GM12878 (cell line): ENCODE measurements around the gene TEX2. TPM values are rescaled to one million over a fixed set of nuclear protein-coding genes. Genes with fewer than 3 reads are reported as not detected.

Experiments
- ESRRA ChIP-seq: IDR thresholded peaks from 2 replicates; pipeline ENCODE4 v1.6.1; 2012; ENCODE audit warnings: mild to moderate bottlenecking, low read length, improper control_type of control experiment
- MAX ChIP-seq: IDR thresholded peaks from 2 replicates; pipeline ENCODE4 v1.6.1; 2012; ENCODE audit warnings: low read depth, low read length, improper control_type of control experiment
- NRF1 ChIP-seq: conservative IDR thresholded peaks from 2 replicates; pipeline ENCODE4 v1.6.1; 2011; ENCODE audit warnings: mild to moderate bottlenecking, low read depth, low read length, improper control_type of control experiment
- RELB ChIP-seq: fragments of 450-650 bp; IDR thresholded peaks from 2 replicates; pipeline ENCODE4 v1.6.1; 2017; ENCODE audit warnings: low read depth, mild to moderate bottlenecking, moderate library complexity
- SRF ChIP-seq, 2 experiments: IDR thresholded peaks; 2 replicates each; pipeline ENCODE4 v1.6.1; 2011; ENCODE audit warnings: low read depth in 2 of 2, low read length in 2 of 2, mild to moderate bottlenecking in 1 of 2, moderate library complexity in 1 of 2
- TCF12 ChIP-seq: IDR thresholded peaks from 2 replicates; pipeline ENCODE4 v1.6.1; 2011; ENCODE audit warnings: low read depth, mild to moderate bottlenecking, low read length
- WRNIP1 ChIP-seq: IDR thresholded peaks from 2 replicates; pipeline ENCODE4 v1.6.1; 2011; ENCODE audit warnings: low read depth, low read length, improper control_type of control experiment, borderline replicate concordance
- ZNF687 ChIP-seq: fragments of 450-650 bp; IDR thresholded peaks from 2 replicates; pipeline ENCODE4 v1.6.1; 2017; ENCODE audit warnings: mild to moderate bottlenecking, moderate library complexity
- polyA plus RNA-seq, 11 experiments: library from polyadenylated mRNA; depleted of rRNA in 4 of 11; unstranded in 6 of 11; stranded (reverse) in 5 of 11; fragments of >200 nt; fragmentation: Nextera tagmentation in 4 of 11; fragmentation: Illumina TruSeq in 1 of 11; extraction: Ambion mirVana in 4 of 11; extraction: Trizol in 1 of 11; gene quantifications; 1 replicate in 1 of 11; 2 replicates in 10 of 11; pipeline versions ENCODE4 v1.2.1 to v1.2.3, GENCODE V29; 2011 to 2016; ENCODE audit warnings: inconsistent platforms in 2 of 11, missing spikeins in 2 of 11, low read depth in 1 of 11
- total RNA-seq, 4 experiments: library from RNA; depleted of rRNA in 3 of 4; stranded (reverse); fragments of >200 nt in 3 of 4; fragmentation: Illumina TruSeq in 1 of 4; extraction: Trizol in 1 of 4; gene quantifications; 2 replicates each; pipeline versions ENCODE4 v1.2.1 to v1.2.3, GENCODE V29; 2013 to 2021

TEX2 gene
- total and polyA plus RNA-seq, 10 of the 15 experiments (the other 5 are each of a cell fraction or from before 2014, with no cell fraction given), result 3.8 to 19.9 (median 15.8) TPM

GRCh38 chr17:64129765-64130558, 133.1 kb downstream of the TEX2 start, which contains the start of gene ERN1 (continued):
- TF ChIP-seq ZNF687 (peak; percentile 46), TCF12 (peak; percentile 47; the same call in 1 of the 2 replicates), MAX (no peak), NRF1 (no peak), RELB (no peak), WRNIP1 (no peak), ESRRA (no peak), SRF (IDR thresholded peaks at IDR 0.05; ENCODE audit: low read depth in 2 of 2, low read length in 2 of 2) (peak; percentile 82 to 83; a peak in 3 of 4 replicates)
